Upper lobe of right lung (tissue), 1 donor: ENCODE data around the gene FGA. TPM values are rescaled to one million over a fixed set of nuclear protein-coding genes. Genes with fewer than 3 reads are reported as not detected.

Experiments
- ATAC-seq: fragments of 200-7000 bp; cut with Tn5 transposase; one replicate; pipeline ENCODE4 v1.9.1; 2020; ENCODE audit warnings: mild to moderate bottlenecking, moderate library complexity
- DNase-seq: peaks from one replicate; pipeline ENCODE4 v3.0.0-alpha.2; 2020
- H3K27ac ChIP-seq: fragments of 200-600 bp; one replicate; pipeline ENCODE4 v1.8.0; 2022
- H3K27me3 ChIP-seq: fragments of 200-600 bp; one replicate; pipeline ENCODE4 v1.8.0; 2022; ENCODE audit warnings: mild to moderate bottlenecking
- H3K36me3 ChIP-seq: fragments of 200-600 bp; one replicate; pipeline ENCODE4 v1.8.0; 2022
- H3K4me1 ChIP-seq: fragments of 200-600 bp; one replicate; pipeline ENCODE4 v1.8.0; 2022
- H3K4me3 ChIP-seq: fragments of 200-600 bp; one replicate; pipeline ENCODE4 v1.8.0; 2022; ENCODE audit warnings: mild to moderate bottlenecking
- H3K9me3 ChIP-seq: fragments of 200-600 bp; one replicate; pipeline ENCODE4 v1.8.0; 2022
- intact Hi-C: fragments of 100-400 bp; cut with DNase I; formaldehyde crosslinking; loops from one replicate; pipeline ENCODE4 v1.11.0; 2022
- total RNA-seq: library from RNA; stranded (reverse); fragmentation: NEBNext Ultra II Directional; extraction: Animal tissue kit (Norgen Biotek cat#: 25700); gene quantifications from one replicate; pipeline ENCODE4 v1.2.1, GENCODE V29; 2021
- TF ChIP-seq, protein P1 (sequence below): fragments of 200-600 bp; IDR thresholded peaks from one replicate; pipeline ENCODE4 v1.8.0; 2022; ENCODE audit warnings: antibody characterized with exemption
- donor health status: DM: no; HTN: yes; CAD: no; lungs with severe emphysema.

FGA gene
- total RNA-seq, 1 donor from 2014 or later = 39.5 TPM

DNA sequence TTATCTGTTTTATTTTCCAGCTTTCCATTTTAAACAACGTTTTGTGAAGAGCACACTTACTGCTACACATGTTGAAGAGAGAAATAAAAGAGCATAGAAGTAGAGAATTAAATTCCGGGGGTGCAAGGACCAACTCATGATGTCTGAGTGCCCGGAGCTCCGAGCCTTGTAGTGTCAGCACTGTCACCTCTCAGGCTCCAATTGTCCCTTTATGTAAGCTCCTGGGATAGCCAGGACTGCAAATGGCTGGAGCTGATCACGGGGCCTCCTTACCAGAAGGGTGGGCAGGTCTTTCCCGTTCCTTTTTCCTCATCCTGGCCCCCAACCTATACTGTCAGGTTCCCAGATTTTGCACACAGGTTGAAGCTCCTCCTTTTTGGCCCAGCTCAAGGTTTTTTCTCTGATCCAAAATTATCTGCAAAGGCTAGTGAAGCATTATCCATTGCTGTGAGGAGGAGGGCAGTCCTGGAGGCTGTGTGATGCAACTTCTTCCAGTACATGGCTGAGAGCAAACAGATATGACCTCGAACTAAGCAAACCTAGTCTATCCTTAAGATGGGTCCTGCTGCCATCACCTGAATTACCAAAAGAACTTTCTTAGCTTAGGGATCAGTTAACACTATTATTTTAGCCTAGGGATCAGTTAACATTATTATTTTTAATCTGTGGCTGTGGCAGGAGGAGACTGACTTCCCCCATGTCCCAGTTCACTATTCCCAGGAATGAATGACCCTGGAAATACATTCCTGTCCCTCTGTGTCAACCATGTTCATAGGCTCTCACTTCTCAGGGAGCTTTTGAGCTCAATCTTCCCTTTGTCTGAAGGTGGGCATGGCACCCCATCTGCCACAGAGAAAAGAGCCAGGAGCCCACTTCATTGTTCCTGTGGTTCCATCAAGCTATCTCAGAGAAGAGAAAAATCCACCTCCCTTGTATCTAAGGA lies 22.2 kb upstream of the FGA start, which contains the start of gene FGG:
Gene FGG (minus strand): TSS at position 185 of the 943 bp plus-strand sequence. CDS start 47 bp downstream, at position 138.
- peak; percentile 91 for ATAC-seq
- H3K9me3 ChIP-seq = no peaks in the 10 kb centered on the region

DNA sequence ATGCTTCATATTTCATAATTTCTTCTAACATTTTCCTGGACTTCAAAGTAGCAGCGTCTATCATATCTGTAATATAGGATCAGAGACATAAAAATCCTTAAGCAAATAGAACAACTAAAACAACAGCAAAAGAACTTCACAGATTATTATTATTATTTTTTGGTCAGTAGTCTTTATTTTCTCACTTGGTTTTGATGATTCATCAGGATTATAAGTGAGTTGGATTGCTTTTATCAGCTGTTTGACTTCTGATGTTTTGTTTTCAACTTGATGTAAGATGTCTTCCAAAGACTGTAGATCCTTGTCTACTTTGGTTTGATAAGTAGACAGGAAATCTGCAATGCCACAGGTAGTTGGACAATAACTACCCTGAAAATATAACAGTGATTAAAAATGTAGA lies 21.3 kb upstream of the FGA start:
- Histone ChIP-seq H3K27me3 (no peaks in the 10 kb centered on the region), H3K4me1 (no peaks in the 10 kb centered on the region), H3K27ac (no peak overlapping the region), H3K9me3 (no peaks in the 10 kb centered on the region), H3K36me3 (no peaks in the 10 kb centered on the region), H3K4me3 (peak overlapping the region; percentile 33)
- TF ChIP-seq, protein P1, sequence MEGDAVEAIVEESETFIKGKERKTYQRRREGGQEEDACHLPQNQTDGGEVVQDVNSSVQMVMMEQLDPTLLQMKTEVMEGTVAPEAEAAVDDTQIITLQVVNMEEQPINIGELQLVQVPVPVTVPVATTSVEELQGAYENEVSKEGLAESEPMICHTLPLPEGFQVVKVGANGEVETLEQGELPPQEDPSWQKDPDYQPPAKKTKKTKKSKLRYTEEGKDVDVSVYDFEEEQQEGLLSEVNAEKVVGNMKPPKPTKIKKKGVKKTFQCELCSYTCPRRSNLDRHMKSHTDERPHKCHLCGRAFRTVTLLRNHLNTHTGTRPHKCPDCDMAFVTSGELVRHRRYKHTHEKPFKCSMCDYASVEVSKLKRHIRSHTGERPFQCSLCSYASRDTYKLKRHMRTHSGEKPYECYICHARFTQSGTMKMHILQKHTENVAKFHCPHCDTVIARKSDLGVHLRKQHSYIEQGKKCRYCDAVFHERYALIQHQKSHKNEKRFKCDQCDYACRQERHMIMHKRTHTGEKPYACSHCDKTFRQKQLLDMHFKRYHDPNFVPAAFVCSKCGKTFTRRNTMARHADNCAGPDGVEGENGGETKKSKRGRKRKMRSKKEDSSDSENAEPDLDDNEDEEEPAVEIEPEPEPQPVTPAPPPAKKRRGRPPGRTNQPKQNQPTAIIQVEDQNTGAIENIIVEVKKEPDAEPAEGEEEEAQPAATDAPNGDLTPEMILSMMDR = no peak
- intact Hi-C loops = no loop called here
- DNase-seq (no peak), ATAC-seq (no peak)

More for the DNA sequence above, 22.2 kb upstream of the FGA start, which contains the start of gene FGG:
- intact Hi-C loops = no loop called here
- Histone ChIP-seq H3K27ac (no peak within 1 kb of the TSS), H3K36me3 (no peaks in the 10 kb centered on the region), H3K27me3 (no peaks in the 10 kb centered on the region), H3K4me3 (peak within 1 kb of the TSS; percentile 33), H3K4me1 (no peaks in the 10 kb centered on the region)
- DNase-seq = no peak
- TF ChIP-seq, protein P1 = no peak

DNA sequence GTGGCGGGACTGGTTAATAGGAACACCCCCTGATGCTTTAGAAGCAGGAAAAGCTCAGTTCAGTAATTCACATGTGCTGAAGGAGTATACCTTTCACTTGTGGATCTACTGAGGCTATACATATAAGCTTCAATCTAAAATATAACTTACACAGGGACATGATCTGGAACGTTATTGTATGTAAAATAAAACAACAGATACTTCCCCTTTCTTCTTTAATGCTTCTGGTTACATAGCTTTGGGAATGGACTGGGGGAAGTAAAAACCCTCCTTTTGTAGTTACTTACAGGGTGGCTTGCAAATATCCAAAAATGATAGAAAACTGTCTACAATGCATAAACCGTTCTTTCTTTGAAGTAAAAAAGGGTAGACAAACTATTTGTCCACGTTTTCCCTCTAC lies 20.0 kb upstream of the FGA start:
- H3K27me3 ChIP-seq = no peaks in the 10 kb centered on the region
- H3K4me1 ChIP-seq = no peaks in the 10 kb centered on the region
- H3K36me3 ChIP-seq = no peaks in the 10 kb centered on the region
- no peaks in the 10 kb centered on the region for H3K9me3 ChIP-seq
- H3K4me3 ChIP-seq = peak overlapping the region; percentile 33
- intact Hi-C loops = no loop called here
- ATAC-seq (no peak), DNase-seq (no peak)
- H3K27ac ChIP-seq = no peak overlapping the region
- TF ChIP-seq, protein P1 = no peak

DNA sequence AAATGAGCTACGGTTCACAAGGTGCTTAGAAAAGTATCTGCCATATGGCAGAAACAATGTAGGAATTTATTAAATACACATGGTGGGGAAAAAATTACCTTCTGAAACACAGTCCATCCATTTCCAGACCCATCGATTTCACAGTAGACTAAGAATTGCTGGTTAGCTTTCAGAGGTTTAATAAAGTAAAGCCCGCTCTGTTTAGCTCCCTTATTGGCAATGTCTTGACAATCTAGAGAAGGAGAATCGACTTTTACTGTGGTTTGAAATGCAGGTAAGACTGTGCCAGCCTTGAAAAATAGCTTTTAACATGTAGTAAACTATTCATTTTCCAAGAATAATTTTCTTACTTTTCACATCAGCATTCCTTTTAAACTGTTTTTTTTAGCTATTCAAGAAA lies 19.0 kb upstream of the FGA start:
- H3K4me3 ChIP-seq = peak overlapping the region; percentile 33
- ATAC-seq (no peak), DNase-seq (no peak)
- intact Hi-C loops = no loop called here
- no peak overlapping the region for H3K27ac ChIP-seq
- no peaks in the 10 kb centered on the region for H3K9me3 ChIP-seq
- H3K27me3 ChIP-seq = no peaks in the 10 kb centered on the region
- no peaks in the 10 kb centered on the region for H3K4me1 ChIP-seq
- TF ChIP-seq, protein P1 = no peak
- no peaks in the 10 kb centered on the region for H3K36me3 ChIP-seq

DNA sequence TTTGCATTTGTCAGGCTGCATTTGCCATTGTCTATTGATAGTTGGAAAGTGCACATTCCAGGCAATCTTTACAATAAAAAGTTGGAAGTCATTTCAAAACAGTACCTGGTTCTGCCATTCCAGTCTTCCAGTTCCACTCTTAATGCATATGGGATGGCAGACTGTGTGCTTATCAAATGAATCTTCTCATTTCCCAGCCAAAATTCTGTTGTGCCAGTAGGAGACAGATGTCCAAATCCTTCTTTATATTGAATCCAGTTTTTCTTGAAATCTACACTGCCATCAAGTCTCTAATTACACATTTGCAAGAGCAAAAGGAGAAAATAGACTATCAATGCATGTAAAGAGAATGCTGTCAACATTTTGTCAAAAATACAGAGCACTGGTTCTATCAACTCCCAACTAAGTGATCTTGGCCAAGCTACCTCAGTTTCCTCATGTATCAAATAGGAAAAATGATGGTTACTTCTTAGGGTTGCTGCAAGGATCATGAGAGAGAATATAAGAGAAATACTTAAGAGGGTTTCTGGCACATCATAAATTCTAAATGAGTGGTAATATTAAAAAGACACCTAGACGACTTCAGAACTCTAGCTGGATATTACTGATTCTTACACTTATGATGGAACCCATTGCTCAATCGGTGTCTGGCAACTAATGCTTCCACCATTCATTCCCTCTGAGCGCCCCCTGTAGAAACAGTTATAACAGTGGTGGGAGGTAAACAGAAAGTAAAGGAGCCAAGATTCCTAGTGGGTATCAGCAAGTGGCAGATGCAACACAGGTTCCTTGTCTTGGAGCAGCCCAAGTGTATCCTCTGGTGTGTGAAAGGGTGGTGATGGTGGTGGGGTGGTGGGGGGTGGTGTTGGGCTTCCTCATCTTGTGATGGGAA lies 18.1 kb upstream of the FGA start:
- Histone ChIP-seq H3K4me1 (no peaks in the 10 kb centered on the region), H3K27me3 (no peaks in the 10 kb centered on the region), H3K4me3 (peak overlapping the region; percentile 33), H3K9me3 (no peaks in the 10 kb centered on the region), H3K36me3 (no peaks in the 10 kb centered on the region), H3K27ac (no peak overlapping the region)
- TF ChIP-seq, protein P1 = no peak
- no peak for ATAC-seq
- intact Hi-C loops = no loop called here
- DNase-seq = no peak
